GM04503 (cell line): ENCODE results near the gene C2orf76.
"Not testable (repeated sequence)": the region's sequence is repeated elsewhere in the genome, so short reads cannot be mapped to it uniquely, and the experiment has no call there.

Source experiments
- DNase-seq: peaks from one replicate; pipeline ENCODE4 v3.0.0-alpha.2; 2012; ENCODE audit warnings: low read depth

The C2orf76 gene

DNA sequence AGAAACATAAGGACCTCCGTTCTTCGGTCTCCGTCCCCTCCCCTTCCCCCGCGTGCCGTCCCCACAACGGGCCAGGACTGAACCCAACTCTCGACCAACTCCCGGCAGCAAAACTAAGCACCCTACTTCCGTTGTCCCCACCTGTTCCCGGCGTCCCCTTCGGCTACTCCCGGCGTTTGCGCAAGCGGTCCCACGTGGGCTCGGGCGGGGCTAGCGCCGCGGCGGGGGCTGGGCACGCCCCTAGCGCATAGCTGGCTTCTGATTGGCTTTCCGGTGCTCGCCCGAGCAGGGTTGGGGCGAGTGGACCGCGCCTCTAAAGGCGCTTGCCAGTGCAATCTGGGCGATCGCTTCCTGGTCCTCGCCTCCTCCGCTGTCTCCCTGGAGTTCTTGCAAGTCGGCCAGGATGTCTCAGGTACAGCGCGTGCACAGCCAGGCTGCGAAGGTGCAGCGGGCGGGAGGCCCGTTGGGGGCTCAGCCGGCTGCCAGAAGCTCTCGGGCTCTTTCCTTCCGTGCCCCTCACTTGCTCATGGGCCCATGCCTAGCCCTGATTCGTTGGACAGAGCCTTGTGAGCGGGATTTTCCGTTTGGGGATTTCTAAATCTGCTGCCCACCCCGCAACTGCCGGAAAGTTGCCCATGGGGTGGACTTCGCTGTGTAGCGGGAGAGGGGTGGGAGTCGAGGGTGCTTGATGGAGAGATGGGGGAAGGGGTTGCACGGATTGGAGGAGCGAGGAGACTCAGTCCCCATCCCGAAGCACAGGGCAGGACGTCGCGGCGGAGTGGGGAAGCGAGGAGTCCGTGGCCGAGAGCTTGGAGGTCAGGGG, at the start of gene C2orf76, which contains the start of gene DBI:
Gene C2orf76, minus strand, starts transcription at position 186 of the 823 bp plus-strand sequence. CDS start 26,875 bp downstream, outside the sequence.
Gene DBI, plus strand, starts transcription at position 329 of the 823 bp plus-strand sequence. Its CDS starts 75 bp downstream, at position 404.
- peak; percentile 60 for DNase-seq

DNA sequence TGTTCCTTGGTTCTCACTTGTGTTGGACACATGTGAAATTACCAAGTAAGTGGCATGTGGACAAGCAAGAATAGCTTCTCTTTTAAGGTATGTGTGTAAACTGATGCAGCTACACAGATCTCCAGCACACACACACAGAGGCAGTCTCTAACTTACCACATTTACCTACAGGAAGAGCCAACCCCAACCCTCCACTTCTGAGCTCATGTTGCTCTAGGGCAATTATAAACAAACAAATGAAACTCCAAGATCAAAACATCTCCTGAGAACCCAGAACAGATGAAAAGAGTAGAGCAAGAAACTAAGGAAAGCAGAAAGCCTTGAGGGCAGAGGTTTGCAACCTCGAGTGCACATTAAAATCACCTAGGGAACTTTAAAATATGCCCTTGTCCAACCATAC, 49.0 kb upstream of the C2orf76 start:
- no peak for DNase-seq

DNA sequence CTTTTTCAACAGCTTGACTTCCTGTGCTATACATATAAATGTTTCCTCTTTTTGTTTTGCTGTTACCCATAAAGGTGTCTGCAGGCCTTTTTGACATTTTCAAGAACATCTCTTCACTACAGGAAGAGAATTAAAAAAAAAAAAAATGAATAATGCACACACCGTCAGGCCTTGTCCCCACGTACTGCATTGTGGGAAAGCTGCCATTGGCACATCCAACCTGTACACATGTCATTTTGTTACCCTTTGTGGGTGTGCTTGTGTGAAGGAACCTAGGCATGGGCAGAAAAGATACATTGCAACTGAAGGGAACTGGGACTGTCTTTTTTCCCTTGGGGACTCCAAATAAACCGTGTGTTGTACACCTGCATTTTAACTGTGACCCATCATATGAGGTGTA, 48.3 kb upstream of the C2orf76 start:
- DNase-seq, result no peak

DNA sequence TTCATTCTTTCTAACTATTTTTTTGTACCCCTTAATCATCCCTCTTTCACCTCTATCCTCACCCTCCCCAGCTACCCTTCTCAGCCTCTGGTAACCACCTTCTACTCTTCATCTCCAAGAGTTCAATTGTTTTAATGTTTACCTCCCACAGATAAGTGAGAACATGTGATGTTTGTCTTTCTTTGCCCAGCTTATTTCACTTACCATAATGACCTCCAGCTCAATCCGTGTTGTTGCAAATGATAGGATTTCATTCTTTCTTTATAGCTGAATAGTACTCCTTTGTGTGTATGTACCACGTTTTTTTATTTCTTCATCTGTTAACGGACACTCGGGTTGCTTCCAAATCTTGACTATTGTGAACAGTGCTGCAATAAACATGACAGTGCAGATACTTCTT, 42.9 kb upstream of the C2orf76 start:
- DNase-seq, result no peak

DNA sequence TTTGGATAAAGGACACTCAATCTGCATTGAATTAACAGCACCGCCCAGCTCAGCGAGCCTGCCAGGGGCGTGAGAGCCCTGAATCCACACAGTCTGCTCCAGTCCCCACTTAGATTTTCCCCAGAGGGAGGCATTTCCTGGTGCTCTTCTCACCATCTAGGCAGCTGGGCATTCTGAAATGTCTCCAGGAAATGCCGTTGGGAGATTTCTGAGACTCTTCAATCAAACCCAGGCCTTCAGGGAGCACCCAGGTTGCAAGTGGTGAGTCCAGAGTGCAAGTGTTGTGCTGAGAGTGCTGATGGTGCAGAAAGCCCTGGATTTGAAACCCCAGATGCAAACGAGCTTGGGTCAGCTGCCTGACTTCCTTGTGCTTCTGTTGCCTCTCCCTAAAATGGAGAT, 41.6 kb upstream of the C2orf76 start:
- no peak for DNase-seq

DNA sequence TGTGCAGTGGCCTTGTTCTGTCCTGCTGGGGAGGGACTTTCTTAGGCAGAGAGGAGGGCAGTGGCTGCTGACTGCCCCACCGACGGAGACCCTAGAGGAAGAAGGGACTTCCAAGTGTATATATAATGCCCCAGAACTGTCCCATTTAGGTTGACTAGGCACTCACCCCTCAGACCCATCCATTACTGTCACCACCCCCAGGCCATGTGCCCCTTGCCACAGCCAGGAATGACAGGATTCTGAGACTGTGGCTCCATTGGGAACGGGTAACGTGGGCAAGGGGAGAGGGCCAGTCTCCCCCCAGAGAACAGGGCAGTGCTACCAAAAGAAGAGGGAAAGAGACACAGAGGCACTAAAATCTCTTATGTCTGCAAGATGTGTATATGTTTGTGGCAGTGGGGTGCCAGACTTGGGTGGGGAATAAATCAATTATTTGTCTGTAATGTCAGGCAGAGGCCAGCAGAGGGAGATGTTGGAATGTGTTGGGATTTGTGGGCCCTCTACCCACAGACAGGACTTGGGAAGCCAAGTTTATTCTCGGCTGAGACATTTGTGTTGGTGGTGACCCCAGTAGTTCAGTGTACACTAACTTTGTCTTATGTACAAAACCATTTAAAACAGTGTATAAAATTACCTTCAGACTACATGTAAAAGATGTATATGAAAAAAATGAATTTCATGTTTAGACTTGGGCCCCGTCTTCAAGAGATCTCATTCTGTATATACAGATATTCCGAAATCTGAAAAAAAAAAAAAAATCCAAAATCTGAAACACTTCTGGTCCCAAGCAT, 41.0 kb upstream of the C2orf76 start:
- no peak for DNase-seq

DNA sequence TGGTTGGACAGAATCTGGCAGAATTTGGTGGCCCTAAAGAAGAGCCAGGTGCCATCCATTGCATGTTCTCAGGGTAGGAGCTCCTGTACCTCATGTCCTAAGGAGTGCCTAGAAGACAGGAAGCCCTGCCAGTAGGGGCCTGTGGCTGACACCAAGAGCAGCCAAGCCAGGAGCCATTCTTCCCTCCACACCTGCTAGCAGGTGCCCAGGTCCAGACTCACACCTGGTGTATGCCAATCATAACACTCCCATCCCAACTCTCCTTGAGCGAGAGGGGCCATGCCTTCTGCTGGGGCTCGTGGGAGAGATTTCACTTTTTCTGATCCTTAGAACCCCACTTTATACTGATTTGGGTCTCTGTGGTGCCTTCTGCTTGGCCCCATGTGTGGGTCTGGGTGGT, 38.5 kb upstream of the C2orf76 start:
- no peak for DNase-seq

DNA sequence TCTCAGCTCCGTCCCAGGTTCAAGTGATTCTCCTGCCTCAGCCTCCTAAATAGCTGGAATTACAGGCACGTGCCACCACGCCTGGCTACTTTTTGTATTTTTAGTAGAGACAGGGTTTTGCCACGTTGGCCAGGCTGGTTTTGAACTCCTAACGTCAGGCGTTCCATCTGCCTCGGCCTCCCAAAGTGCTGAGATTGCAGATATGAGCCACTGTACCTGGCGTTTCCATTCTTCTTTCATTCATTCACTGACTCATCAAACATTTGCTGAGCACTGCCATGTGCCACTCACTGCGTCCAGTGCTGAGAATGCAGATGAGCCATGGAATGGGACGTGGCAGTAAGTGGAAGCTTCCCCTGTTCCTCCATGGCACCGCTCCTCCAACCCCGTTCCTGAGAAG, 37.0 kb upstream of the C2orf76 start:
- not testable (repeated sequence) for DNase-seq

DNA sequence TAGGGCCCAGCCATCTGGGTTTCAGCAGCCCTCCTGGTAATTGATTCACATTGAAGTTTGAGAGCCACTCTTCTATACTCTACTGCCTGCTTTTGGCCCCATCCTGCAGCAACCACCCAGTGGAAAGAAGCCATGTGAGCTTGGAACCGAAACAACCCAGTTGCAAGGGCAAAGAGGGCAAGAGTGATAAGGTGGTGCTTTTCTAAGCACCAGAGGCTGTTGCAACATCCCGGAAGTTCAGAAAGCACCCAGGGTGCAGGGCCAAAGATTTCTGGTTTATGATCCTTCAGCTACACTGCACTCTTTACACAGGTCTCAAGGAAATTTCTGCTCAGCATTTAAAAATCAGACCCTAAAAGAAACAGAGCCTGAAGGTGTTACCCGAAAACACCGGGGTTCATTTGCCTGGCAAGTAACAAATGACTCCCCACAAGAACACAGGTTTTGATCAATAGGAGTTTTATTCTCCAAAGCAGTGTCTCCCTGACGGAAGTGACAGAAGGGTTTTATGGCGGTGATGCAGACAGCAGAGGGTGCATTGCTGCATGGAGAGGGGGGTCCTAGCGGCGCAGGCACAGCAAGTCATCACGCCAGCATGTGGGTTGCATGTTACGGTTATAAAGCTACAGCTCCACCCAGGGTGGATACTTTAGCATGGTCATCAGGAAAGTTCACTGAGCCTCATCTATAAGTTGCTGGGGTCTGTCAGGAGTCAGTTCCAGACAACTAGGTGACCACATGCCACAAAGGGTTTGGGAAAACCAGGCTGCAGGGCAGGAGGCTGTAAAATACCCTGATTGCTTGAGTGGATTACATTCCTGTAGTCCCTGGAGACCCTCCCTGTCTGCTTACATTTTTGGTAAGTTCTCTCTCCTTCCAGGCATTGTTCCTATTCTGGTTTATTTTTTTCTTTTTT, 36.3 kb upstream of the C2orf76 start:
- DNase-seq, result no peak

DNA sequence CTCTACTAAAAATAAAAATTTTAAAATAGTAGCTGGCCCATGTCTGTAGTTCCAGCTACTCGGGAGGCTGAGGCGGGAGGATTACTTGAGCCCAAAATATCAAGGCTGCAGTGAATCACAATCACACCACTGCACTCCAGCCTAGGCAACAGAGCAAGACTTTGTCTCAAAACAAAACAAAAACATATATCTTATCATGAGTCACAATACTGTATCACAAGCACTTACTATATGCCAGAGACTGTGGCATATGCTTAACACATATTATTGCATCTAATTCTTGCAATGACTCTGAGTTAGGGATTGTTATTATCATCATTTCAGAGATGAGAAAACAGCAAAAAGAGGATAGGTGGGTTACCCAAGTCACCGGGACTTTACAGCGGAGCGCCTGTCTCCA, 35.5 kb upstream of the C2orf76 start:
- no peak for DNase-seq

DNA sequence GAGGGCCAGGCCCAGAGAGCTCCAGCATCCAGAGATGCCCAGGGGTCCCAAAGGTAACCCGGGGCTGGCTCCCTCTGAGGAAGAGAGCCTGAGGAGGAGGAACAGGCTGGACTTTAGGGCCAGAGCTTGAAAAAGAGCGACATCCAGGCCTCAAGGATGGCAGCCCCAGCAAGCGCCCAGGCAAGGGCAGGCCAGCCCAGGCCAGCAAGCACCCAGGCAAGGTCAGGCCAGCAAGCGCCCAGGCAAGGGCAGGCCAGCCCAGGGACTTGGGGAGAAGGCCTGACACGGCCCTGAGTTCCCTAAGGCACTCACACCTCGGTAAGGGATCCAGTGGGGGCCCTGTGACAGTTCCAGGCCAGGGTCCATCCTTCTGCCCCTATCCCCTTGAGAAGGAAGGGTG, 30.6 kb upstream of the C2orf76 start:
- no peak for DNase-seq

DNA sequence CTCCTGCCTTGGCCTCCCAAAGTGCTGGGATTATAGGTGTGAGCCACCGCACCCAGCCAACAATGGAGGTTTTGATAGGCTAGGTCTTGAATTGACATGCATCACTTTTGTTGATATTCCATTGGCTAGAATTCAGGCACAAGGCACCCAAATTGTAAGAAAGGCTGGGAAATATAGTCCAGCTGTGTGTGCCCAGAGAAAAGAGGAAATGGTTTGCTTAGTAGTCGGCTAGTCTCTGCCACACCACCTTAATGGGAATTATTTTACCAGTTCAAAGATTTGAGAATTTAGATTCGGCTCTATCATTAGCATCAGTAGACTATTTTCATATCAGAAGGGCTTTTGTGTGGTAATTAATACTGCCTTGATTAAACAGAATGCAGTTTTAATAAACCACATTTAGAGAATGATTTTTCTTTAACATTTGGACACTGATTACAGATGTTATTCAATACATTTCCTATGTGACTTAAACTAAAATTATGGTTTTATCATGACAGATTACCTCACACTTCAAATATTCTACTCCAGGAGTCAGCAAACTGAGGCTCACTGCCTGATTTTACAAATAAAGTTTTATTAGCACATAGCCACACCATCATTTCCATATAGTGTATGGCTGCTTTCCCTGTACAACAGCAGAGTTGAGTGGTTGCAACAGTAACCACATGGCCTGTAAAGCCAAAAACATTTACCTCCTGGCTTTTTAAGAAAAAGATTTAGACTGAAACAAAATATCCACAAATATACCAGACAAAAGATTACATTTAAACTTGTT, 27.5 kb upstream of the C2orf76 start:
- DNase-seq, result no peak

DNA sequence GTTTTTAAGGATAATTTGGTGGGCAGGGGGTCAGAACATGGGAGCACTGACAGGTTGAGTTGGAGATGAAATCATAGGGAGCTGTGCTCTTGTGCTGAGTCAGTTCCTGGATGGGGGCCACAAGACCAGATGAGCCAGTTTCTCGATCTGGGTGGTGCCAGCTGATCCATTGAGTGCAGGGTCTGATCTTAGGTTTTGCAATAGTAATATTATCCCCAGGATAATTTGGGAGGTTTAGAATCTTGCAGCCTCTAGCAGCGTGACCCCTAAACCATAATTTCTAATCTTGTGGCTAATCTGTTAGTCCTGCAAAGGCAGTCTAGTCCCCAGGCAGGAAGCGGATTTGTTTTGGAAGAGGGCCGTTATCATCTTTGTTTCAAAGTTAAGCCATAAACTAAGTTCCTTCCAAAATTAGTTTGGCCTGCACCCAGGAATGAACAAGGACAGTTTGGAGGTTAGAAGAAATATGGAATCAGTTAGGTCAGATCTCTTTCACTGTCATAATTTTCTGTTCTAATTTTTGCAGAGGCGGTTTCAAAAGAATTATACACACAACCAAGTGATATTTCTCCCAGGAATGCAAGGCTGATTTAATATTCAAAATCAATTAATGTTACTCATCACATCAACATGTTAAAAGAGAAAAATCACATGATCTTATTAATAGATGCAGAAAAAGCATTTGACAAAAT, 23.1 kb upstream of the C2orf76 start:
- DNase-seq, result no peak

DNA sequence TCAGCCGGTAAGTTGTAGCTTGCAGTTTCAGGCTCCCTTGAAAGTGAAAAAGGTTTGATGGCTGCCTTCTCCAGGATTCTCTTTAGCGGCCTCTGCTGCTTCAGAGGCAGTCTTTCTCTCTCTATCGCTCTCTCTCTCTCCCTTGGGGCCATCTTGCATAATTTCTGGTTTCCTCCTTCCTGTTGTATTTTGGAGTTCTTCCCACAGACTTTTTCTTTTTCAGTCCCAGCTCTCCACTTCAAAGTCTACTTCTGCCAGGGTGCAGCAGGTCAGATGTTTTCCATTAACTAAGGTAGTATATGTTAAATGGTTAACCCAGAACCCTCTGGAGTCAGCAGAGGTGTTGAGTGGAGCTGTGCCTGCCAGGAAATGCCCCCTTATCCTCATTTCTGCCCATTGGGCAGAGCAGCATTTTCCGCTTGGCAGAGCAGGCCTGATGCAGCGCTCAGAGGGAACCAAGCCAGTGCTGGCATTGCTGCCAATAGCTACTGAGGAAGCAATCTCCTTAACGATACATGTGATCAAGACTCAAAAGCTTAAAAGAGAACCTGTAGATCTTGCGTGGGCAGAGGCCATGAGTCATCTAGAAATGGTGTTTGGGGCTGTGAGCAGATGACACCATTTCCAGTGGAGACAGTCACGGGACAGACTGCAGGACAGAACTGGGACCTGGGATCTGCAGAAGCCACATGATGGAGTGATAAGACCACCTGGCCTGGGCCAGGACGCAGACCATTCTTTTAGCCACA, 20.9 kb upstream of the C2orf76 start:
- DNase-seq, result peak; percentile 63

DNA sequence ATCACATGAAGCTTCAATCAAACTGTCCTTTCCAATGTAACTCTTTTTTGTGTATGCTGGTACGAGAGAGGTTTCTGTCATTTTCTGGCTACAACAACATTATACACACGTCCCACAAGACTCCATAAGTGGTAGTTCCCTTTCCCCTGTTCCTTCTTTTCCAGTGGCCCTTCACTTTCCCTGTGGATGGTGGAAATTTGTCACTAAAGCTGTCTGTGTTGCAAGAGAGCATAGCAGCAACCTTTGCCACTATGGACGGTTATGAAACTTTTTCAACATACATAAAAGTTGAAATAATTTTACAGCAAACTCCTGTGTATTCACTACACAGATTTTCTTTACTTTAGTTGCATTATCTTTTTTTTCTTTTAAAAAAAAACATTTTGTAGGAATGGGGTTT, 18.8 kb upstream of the C2orf76 start:
- no peak for DNase-seq

DNA sequence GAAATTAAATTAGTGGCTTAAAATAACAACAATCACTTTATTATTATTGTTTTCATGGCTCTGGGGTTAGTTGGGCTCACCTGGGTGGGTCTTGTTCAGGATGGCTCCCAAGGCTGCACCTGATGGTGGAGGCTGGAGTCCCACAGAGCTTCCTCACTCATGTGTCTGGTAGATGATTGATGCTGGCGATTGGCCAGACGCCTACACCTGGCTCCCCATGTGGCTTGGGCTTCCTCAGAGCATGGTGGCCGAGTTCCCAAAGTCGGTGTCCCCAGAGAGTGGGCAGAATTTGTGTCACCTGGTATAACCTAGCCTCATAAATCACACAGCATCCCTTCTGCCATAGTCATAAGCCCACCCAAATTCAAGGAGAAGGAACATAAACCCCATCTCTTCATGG, 18.3 kb upstream of the C2orf76 start:
- no peak for DNase-seq

DNA sequence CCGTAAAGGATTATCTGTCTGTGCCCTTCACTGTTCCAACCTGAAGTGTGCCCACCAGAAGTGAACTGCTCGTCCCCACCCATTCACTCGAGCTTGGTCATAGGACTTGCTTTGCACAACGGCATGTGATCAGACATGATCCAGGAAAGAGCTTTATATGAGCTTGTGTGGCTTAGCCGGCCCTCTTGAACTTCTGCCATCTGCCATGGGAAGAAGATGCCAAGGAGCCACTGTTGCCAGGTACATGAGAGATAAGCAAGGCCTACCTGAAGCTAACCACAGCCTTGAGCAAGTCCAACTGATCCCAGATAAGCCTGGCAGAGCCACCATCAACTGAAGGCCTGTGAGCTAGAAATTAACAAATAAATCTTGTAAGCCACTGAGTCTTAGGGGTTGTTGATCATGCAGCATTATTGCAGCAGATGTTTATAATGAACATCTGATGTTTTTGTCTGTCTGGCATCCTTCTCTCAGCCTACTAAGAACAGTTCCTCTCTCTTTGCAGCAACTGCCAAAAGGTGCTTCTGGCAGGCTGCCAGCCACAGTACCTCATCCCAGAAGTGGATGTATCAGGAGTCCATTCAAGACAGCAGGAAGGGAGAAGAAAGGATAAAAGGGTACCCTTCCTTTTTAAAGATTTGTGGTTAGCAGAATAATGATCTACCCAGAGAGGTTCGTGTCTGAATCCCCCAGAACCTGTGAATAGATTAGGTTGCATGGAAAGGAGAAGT, 16.9 kb upstream of the C2orf76 start:
- no peak for DNase-seq

DNA sequence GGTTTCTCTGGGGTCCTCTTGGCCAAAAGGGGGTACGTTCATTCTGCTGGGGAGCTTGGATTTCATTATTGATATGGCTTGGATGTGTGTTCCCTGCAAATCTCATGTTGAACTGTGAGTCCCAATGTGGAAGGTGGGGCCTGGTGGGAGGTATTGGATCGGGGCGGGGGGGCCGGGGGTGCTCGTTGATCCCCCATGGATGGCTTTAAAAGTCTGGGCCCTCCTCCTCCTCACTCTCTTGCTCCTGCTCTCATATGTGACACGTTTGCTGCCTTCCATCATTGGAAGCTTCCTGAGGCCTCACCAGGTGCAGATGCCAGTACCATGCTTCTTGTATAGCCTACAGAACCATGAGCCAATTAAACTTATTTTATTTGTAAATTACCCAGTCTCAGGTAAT, 11.9 kb upstream of the C2orf76 start:
- DNase-seq, result no peak

DNA sequence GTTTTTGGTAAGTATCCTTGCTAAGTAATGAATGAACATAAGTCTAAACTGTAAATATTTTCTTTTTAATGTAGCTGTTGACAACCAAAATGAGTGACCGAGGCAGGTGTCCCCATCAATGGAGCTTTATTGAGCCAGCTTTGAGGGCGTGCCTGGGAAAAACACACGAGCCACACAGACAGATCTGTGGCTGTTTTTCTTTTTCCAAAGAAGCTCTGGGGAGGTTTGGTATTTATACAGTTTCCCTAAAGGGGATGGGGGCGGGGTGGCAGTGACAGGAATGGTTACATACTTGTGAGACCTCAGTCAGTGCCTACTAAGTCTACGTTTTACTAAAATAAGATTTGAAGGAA, 11.3 kb upstream of the C2orf76 start:
- DNase-seq, result no peak
